Measurements from ENCODE around the gene MARCKS. TPM values are rescaled to one million over a fixed set of nuclear protein-coding genes. Genes with fewer than 3 reads are reported as not detected.

MARCKS gene
- total and polyA plus RNA-seq, 2 of the 13 experiments (the other 11 are each of a cell fraction or from before 2014, with no cell fraction given), result 30.5 to 39.5 TPM

DNA sequence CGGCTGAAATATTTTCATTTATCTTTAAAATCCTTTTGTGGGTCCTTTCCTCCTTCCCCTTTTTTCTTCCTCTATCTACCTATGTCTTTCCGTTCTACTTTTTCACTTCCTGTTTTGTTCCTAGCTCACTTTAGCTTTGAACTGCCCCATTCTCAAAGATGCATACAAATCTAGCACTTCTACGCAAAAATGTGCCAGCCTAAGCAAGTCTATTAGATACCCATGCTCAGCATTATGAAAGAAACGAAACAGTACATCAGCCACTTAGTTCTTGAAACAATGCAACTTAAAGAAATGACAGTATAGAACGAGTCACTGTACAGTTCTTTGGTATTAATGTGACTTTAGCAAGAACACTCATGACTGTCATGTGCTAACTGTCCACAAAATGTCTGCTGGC lies 47.3 kb upstream of the MARCKS start:
- Histone ChIP-seq H3K27ac (ENCODE audit: extremely low read length, insufficient read depth, low read length) (no peak overlapping the region), H2AFZ (ENCODE audit: low read length) (no peak overlapping the region), H3K4me1 (ENCODE audit: insufficient read depth, low read length) (peaks cover 6% of the 10 kb centered on the region; the same call in 1 of the 2 replicates), H3K36me3 (replicated peaks in 1 of 2; ENCODE audit: control insufficient read depth in 1 of 2, insufficient read depth in 2 of 2, low read length in 2 of 2) (no peaks in the 10 kb centered on the region), H3K9ac (ENCODE audit: insufficient read depth, low read depth, low read length) (no peak overlapping the region), H3K27me3 (ENCODE audit: control insufficient read depth in 1 of 2, insufficient read depth in 2 of 2, low read length in 2 of 2) (peaks cover 1 to 2% of the 10 kb centered on the region in 2 experiments; a peak in 1 of 5 replicates), H4K20me1 (ENCODE audit: insufficient read depth, low read length) (no peaks in the 10 kb centered on the region), H3K9me3 (ENCODE audit: low read length) (no peaks in the 10 kb centered on the region), H3K4me2 (ENCODE audit: low read depth, low read length) (no peak overlapping the region), H3K79me2 (ENCODE audit: insufficient read depth, low read length) (no peaks in the 10 kb centered on the region), H3K4me3 (replicated peaks in 1 of 3; ENCODE audit: insufficient read depth in 1 of 3, low read depth in 2 of 3, low read length in 3 of 3) (no peak overlapping the region)
- no TSS peak for BruUV-seq (replicated peaks)
- no peak for DNase-seq (ENCODE audit: low spot score)
- intact Hi-C loops (cut with micrococcal nuclease; ENCODE audit: unreplicated experiment), result no loop called here
- no peak for FAIRE-seq
- WGBS (ENCODE audit: low lambda C conversion rate), result 39% methylated on average over 5 of the region's 5 CpGs
- POLR2A ChIA-PET, result no interaction called here
- in situ Hi-C loops (cut with HindIII; ENCODE audit: extremely low pct_ligation_motif_present, low pct_unique_long_range_greater_than_20kb), result no loop called here
- no peak for ATAC-seq
- CTCF ChIA-PET (ENCODE audit: low intra/inter-chr PET ratio, low total read pairs), result no interaction called here
- TF ChIP-seq PAF1 (CRISPR knock-in tag; IDR thresholded peaks at IDR 0.05), result no peak
- TF ChIP-seq ZNF709 (CRISPR knock-in tag; IDR thresholded peaks at IDR 0.05), result no peak
- TF ChIP-seq, protein P1, sequence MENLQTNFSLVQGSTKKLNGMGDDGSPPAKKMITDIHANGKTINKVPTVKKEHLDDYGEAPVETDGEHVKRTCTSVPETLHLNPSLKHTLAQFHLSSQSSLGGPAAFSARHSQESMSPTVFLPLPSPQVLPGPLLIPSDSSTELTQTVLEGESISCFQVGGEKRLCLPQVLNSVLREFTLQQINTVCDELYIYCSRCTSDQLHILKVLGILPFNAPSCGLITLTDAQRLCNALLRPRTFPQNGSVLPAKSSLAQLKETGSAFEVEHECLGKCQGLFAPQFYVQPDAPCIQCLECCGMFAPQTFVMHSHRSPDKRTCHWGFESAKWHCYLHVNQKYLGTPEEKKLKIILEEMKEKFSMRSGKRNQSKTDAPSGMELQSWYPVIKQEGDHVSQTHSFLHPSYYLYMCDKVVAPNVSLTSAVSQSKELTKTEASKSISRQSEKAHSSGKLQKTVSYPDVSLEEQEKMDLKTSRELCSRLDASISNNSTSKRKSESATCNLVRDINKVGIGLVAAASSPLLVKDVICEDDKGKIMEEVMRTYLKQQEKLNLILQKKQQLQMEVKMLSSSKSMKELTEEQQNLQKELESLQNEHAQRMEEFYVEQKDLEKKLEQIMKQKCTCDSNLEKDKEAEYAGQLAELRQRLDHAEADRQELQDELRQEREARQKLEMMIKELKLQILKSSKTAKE (CRISPR knock-in tag; IDR thresholded peaks at IDR 0.05; ENCODE audit: borderline replicate concordance), result no peak
- TF ChIP-seq, protein P2, sequence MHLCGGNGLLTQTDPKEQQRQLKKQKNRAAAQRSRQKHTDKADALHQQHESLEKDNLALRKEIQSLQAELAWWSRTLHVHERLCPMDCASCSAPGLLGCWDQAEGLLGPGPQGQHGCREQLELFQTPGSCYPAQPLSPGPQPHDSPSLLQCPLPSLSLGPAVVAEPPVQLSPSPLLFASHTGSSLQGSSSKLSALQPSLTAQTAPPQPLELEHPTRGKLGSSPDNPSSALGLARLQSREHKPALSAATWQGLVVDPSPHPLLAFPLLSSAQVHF (CRISPR knock-in tag; IDR thresholded peaks at IDR 0.05), result no peak
- TF ChIP-seq, protein P3, sequence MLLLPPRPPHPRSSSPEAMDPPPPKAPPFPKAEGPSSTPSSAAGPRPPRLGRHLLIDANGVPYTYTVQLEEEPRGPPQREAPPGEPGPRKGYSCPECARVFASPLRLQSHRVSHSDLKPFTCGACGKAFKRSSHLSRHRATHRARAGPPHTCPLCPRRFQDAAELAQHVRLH (CRISPR knock-in tag; IDR thresholded peaks at IDR 0.05; ENCODE audit: borderline replicate concordance, low read depth), result no peak
- no peak for TF ChIP-seq PRPF4 (IDR thresholded peaks at IDR 0.05; ENCODE audit: low read depth, low read length, poor library complexity, severe bottlenecking)
- no peak for TF ChIP-seq ZNF512 (CRISPR knock-in tag; IDR thresholded peaks at IDR 0.05)
- no peak for TF ChIP-seq BHLHE40 (IDR thresholded peaks at IDR 0.05; ENCODE audit: low read length)
- TF ChIP-seq AFF4 (CRISPR knock-in tag; IDR thresholded peaks at IDR 0.05), result no peak
- TF ChIP-seq GMEB1 (CRISPR knock-in tag; IDR thresholded peaks at IDR 0.05; ENCODE audit: borderline replicate concordance), result no peak
- TF ChIP-seq SIN3B (IDR thresholded peaks at IDR 0.05; ENCODE audit: low read length), result no peak
- TF ChIP-seq, protein P4, sequence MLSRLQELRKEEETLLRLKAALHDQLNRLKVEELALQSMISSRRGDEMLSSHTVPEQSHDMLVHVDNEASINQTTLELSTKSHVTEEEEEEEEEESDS (CRISPR knock-in tag; IDR thresholded peaks at IDR 0.05; ENCODE audit: borderline replicate concordance), result no peak
- no peak for TF ChIP-seq CHCHD3 (CRISPR knock-in tag; IDR thresholded peaks at IDR 0.05)
- no peak for TF ChIP-seq SETDB1 (CRISPR knock-in tag; IDR thresholded peaks at IDR 0.05; ENCODE audit: borderline replicate concordance)
